ENCODE measurements around the gene ADGRD1.

Gene ADGRD1

GRCh38 chr12:130975116-130975515 is 21.4 kb downstream of the ADGRD1 start:
- Histone ChIP-seq H2BK15ac (ENCODE audit: low read depth, poor library complexity, severe bottlenecking) (no peak overlapping the region), H3K18ac (ENCODE audit: low read depth in 1 of 2, low read length in 2 of 2) (no peak overlapping the region), H3K27ac (ENCODE audit: low read length, poor library complexity, severe bottlenecking) (no peak overlapping the region), H4K91ac (ENCODE audit: low read length) (no peak overlapping the region), H2AK5ac (ENCODE audit: low read length, severe bottlenecking) (no peak overlapping the region), H3K9me3 (ENCODE audit: control insufficient read depth, low read length) (no peaks in the 10 kb centered on the region), H3K4me3 (ENCODE audit: insufficient read depth in 1 of 2, low read depth in 1 of 2, low read length in 2 of 2) (no peak overlapping the region), H3K27me3 (ENCODE audit: control insufficient read depth in 1 of 2, insufficient read depth in 1 of 2, low read length in 2 of 2) (no peaks in the 10 kb centered on the region), H3K4me2 (ENCODE audit: low read length, poor library complexity, severe bottlenecking) (no peak overlapping the region), H2AFZ (ENCODE audit: low read depth, low read length) (no peak overlapping the region), H3K23ac (ENCODE audit: low read length in 2 of 2) (no peak overlapping the region), H3K4me1 (ENCODE audit: control insufficient read depth, insufficient read depth, low read depth, low read length) (no peaks in the 10 kb centered on the region), H2BK12ac (ENCODE audit: low read length in 2 of 2) (no peak overlapping the region), H3K79me1 (replicated peaks; ENCODE audit: low read length, poor library complexity, severe bottlenecking) (no peaks in the 10 kb centered on the region), H2BK5ac (ENCODE audit: low read depth, low read length, poor library complexity, severe bottlenecking) (no peak overlapping the region), H2BK120ac (ENCODE audit: low read depth, low read length) (no peak overlapping the region), H3K4ac (ENCODE audit: low read depth in 1 of 2, low read length in 2 of 2) (no peak overlapping the region), H3K36me3 (ENCODE audit: control insufficient read depth in 1 of 2, insufficient read depth in 2 of 2, low read depth in 1 of 2, low read length in 2 of 2) (no peaks in the 10 kb centered on the region), H3K9ac (ENCODE audit: low read length) (no peak overlapping the region), H4K8ac (ENCODE audit: low read length) (no peak overlapping the region), H3K14ac (ENCODE audit: low read length in 2 of 2) (no peak overlapping the region)
- DNase-seq = no peak
- 86% methylated on average over 5 of the region's 7 CpGs for WGBS

- Histone ChIP-seq H2BK120ac (ENCODE audit: low read depth, low read length) (no peak overlapping the region), H2BK12ac (ENCODE audit: low read length in 2 of 2) (no peak overlapping the region), H3K27ac (ENCODE audit: low read length, poor library complexity, severe bottlenecking) (no peak overlapping the region), H4K91ac (ENCODE audit: low read length) (no peak overlapping the region), H3K4me3 (ENCODE audit: insufficient read depth in 1 of 2, low read depth in 1 of 2, low read length in 2 of 2) (no peak overlapping the region), H2BK5ac (ENCODE audit: low read depth, low read length, poor library complexity, severe bottlenecking) (no peak overlapping the region), H4K8ac (ENCODE audit: low read length) (no peak overlapping the region), H3K9me3 (ENCODE audit: control insufficient read depth, low read length) (no peaks in the 10 kb centered on the region), H2AK5ac (ENCODE audit: low read length, severe bottlenecking) (no peak overlapping the region), H3K27me3 (ENCODE audit: control insufficient read depth in 1 of 2, insufficient read depth in 1 of 2, low read length in 2 of 2) (no peaks in the 10 kb centered on the region), H3K23ac (ENCODE audit: low read length in 2 of 2) (no peak overlapping the region), H2BK15ac (ENCODE audit: low read depth, poor library complexity, severe bottlenecking) (no peak overlapping the region), H3K4me1 (ENCODE audit: control insufficient read depth, insufficient read depth, low read depth, low read length) (no peaks in the 10 kb centered on the region), H3K9ac (ENCODE audit: low read length) (no peak overlapping the region), H3K4ac (ENCODE audit: low read depth in 1 of 2, low read length in 2 of 2) (no peak overlapping the region), H2AFZ (ENCODE audit: low read depth, low read length) (no peak overlapping the region), H3K4me2 (ENCODE audit: low read length, poor library complexity, severe bottlenecking) (no peak overlapping the region), H3K36me3 (ENCODE audit: control insufficient read depth in 1 of 2, insufficient read depth in 2 of 2, low read depth in 1 of 2, low read length in 2 of 2) (no peaks in the 10 kb centered on the region), H3K14ac (ENCODE audit: low read length in 2 of 2) (no peak overlapping the region), H3K18ac (ENCODE audit: low read depth in 1 of 2, low read length in 2 of 2) (no peak overlapping the region), H3K79me1 (replicated peaks; ENCODE audit: low read length, poor library complexity, severe bottlenecking) (no peaks in the 10 kb centered on the region)
- 89% methylated on average over 15 of the region's 15 CpGs for WGBS
- no peak for DNase-seq
These were observed 22.5 kb downstream of the ADGRD1 start for GRCh38 chr12:130976171-130976720.

- H2BK15ac ChIP-seq (ENCODE audit: low read depth, poor library complexity, severe bottlenecking) = no peak overlapping the region
- no peak overlapping the region for H3K4me2 ChIP-seq (ENCODE audit: low read length, poor library complexity, severe bottlenecking)
- H3K4ac ChIP-seq (ENCODE audit: low read depth in 1 of 2, low read length in 2 of 2) = no peak overlapping the region
- no peak overlapping the region for H2AFZ ChIP-seq (ENCODE audit: low read depth, low read length)
- no peaks in the 10 kb centered on the region for H3K4me1 ChIP-seq (ENCODE audit: control insufficient read depth, insufficient read depth, low read depth, low read length)
- DNase-seq = no peak
- no peak overlapping the region for H3K9ac ChIP-seq (ENCODE audit: low read length)
- H3K18ac ChIP-seq (ENCODE audit: low read depth in 1 of 2, low read length in 2 of 2) = no peak overlapping the region
- H4K91ac ChIP-seq (ENCODE audit: low read length) = no peak overlapping the region
- no peaks in the 10 kb centered on the region for H3K36me3 ChIP-seq (ENCODE audit: control insufficient read depth in 1 of 2, insufficient read depth in 2 of 2, low read depth in 1 of 2, low read length in 2 of 2)
- H2BK12ac ChIP-seq (ENCODE audit: low read length in 2 of 2) = no peak overlapping the region
- H2BK5ac ChIP-seq (ENCODE audit: low read depth, low read length, poor library complexity, severe bottlenecking) = no peak overlapping the region
- no peaks in the 10 kb centered on the region for H3K27me3 ChIP-seq (ENCODE audit: control insufficient read depth in 1 of 2, insufficient read depth in 1 of 2, low read length in 2 of 2)
- no peaks in the 10 kb centered on the region for H3K9me3 ChIP-seq (ENCODE audit: control insufficient read depth, low read length)
- 83% methylated on average over 17 of the region's 17 CpGs for WGBS
- no peaks in the 10 kb centered on the region for H3K79me1 ChIP-seq (replicated peaks; ENCODE audit: low read length, poor library complexity, severe bottlenecking)
- no peak overlapping the region for H3K23ac ChIP-seq (ENCODE audit: low read length in 2 of 2)
- H2BK120ac ChIP-seq (ENCODE audit: low read depth, low read length) = no peak overlapping the region
- no peak overlapping the region for H3K27ac ChIP-seq (ENCODE audit: low read length, poor library complexity, severe bottlenecking)
- H2AK5ac ChIP-seq (ENCODE audit: low read length, severe bottlenecking) = no peak overlapping the region
- H3K14ac ChIP-seq (ENCODE audit: low read length in 2 of 2) = no peak overlapping the region
- no peak overlapping the region for H4K8ac ChIP-seq (ENCODE audit: low read length)
- H3K4me3 ChIP-seq (ENCODE audit: insufficient read depth in 1 of 2, low read depth in 1 of 2, low read length in 2 of 2) = no peak overlapping the region
These were observed 23.5 kb downstream of the ADGRD1 start for GRCh38 chr12:130977046-130977742.

DNA sequence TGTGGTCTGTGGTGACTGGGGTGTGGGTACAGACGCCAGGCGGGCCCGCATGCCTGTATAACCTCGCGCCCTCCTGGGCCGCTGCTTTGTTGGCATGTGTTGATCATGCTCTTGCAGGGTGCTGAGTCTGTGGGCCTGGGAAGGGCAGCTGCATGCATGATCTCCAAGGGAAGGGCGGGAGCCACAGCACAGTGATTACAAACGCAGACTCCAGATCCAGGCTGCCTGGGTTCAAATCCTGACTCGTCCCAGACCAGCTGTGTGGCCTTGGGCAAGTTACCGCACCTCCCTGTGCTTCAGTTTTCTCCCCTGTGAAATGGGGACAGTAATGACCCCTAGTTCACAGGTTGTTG is 24.0 kb downstream of the ADGRD1 start:
- Histone ChIP-seq H3K79me1 (replicated peaks; ENCODE audit: low read length, poor library complexity, severe bottlenecking) (no peaks in the 10 kb centered on the region), H2AFZ (ENCODE audit: low read depth, low read length) (no peak overlapping the region), H4K91ac (ENCODE audit: low read length) (no peak overlapping the region), H3K23ac (ENCODE audit: low read length in 2 of 2) (no peak overlapping the region), H2AK5ac (ENCODE audit: low read length, severe bottlenecking) (no peak overlapping the region), H2BK5ac (ENCODE audit: low read depth, low read length, poor library complexity, severe bottlenecking) (no peak overlapping the region), H3K9me3 (ENCODE audit: control insufficient read depth, low read length) (no peaks in the 10 kb centered on the region), H3K14ac (ENCODE audit: low read length in 2 of 2) (no peak overlapping the region), H3K4ac (ENCODE audit: low read depth in 1 of 2, low read length in 2 of 2) (no peak overlapping the region), H3K4me3 (ENCODE audit: insufficient read depth in 1 of 2, low read depth in 1 of 2, low read length in 2 of 2) (no peak overlapping the region), H3K18ac (ENCODE audit: low read depth in 1 of 2, low read length in 2 of 2) (no peak overlapping the region), H4K8ac (ENCODE audit: low read length) (no peak overlapping the region), H3K4me1 (ENCODE audit: control insufficient read depth, insufficient read depth, low read depth, low read length) (no peaks in the 10 kb centered on the region), H3K9ac (ENCODE audit: low read length) (no peak overlapping the region), H2BK15ac (ENCODE audit: low read depth, poor library complexity, severe bottlenecking) (no peak overlapping the region), H3K4me2 (ENCODE audit: low read length, poor library complexity, severe bottlenecking) (no peak overlapping the region), H3K27ac (ENCODE audit: low read length, poor library complexity, severe bottlenecking) (no peak overlapping the region), H3K27me3 (ENCODE audit: control insufficient read depth in 1 of 2, insufficient read depth in 1 of 2, low read length in 2 of 2) (no peaks in the 10 kb centered on the region), H2BK120ac (ENCODE audit: low read depth, low read length) (no peak overlapping the region), H3K36me3 (ENCODE audit: control insufficient read depth in 1 of 2, insufficient read depth in 2 of 2, low read depth in 1 of 2, low read length in 2 of 2) (no peaks in the 10 kb centered on the region), H2BK12ac (ENCODE audit: low read length in 2 of 2) (no peak overlapping the region)
- no peak for DNase-seq
- 87% methylated on average over 8 of the region's 10 CpGs for WGBS
